ENCODE measurements around the gene SPATA46.

The SPATA46 gene

DNA sequence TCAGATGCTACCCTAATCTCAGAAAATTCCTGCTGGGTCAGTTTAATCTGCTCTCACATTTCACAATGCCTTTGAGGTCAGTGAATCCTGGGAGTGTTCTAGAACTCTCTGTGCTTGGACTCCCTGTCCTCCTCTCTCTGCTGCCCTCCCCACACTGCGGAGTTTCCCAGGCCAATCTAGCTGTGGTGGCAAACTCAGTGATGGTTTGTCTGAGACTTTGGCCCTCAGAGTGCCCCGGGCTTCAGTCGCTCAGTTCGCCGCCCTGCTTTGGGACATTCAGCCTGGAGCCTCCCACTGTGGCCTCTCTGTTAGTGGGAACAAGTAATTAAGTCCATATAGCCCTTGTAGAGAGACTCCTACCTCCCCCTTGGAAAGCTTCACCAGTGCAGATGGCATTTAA, 12.0 kb upstream of the SPATA46 start:
- Histone ChIP-seq H3K27me3 (ENCODE audit: low read length) (no peaks in the 10 kb centered on the region), H3K9me3 (ENCODE audit: insufficient read depth, low read length) (no peaks in the 10 kb centered on the region), H3K79me2 (ENCODE audit: insufficient read depth, low read length) (no peaks in the 10 kb centered on the region), H3K27ac (ENCODE audit: low read depth, low read length) (no peak overlapping the region), H3K4me3 (ENCODE audit: insufficient read depth, low read length, poor library complexity, severe bottlenecking) (no peak overlapping the region), H2AFZ (ENCODE audit: low read depth, low read length, severe bottlenecking) (no peak overlapping the region), H3K9me2 (replicated peaks; ENCODE audit: insufficient read depth, low read length) (no peaks in the 10 kb centered on the region), H3K36me3 (ENCODE audit: low read length) (no peaks in the 10 kb centered on the region), H3K4me2 (ENCODE audit: low read depth, low read length, poor library complexity, severe bottlenecking) (no peak overlapping the region), H3K9ac (ENCODE audit: low read length) (no peak overlapping the region), H3F3A (ENCODE audit: insufficient read depth) (no peaks in the 10 kb centered on the region), H4K20me1 (ENCODE audit: low read depth, low read length) (no peaks in the 10 kb centered on the region)
- TF ChIP-seq, protein P1, sequence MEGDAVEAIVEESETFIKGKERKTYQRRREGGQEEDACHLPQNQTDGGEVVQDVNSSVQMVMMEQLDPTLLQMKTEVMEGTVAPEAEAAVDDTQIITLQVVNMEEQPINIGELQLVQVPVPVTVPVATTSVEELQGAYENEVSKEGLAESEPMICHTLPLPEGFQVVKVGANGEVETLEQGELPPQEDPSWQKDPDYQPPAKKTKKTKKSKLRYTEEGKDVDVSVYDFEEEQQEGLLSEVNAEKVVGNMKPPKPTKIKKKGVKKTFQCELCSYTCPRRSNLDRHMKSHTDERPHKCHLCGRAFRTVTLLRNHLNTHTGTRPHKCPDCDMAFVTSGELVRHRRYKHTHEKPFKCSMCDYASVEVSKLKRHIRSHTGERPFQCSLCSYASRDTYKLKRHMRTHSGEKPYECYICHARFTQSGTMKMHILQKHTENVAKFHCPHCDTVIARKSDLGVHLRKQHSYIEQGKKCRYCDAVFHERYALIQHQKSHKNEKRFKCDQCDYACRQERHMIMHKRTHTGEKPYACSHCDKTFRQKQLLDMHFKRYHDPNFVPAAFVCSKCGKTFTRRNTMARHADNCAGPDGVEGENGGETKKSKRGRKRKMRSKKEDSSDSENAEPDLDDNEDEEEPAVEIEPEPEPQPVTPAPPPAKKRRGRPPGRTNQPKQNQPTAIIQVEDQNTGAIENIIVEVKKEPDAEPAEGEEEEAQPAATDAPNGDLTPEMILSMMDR (IDR thresholded peaks at IDR 0.05; ENCODE audit: insufficient read depth, low read length, poor library complexity, severe bottlenecking) = no peak

DNA sequence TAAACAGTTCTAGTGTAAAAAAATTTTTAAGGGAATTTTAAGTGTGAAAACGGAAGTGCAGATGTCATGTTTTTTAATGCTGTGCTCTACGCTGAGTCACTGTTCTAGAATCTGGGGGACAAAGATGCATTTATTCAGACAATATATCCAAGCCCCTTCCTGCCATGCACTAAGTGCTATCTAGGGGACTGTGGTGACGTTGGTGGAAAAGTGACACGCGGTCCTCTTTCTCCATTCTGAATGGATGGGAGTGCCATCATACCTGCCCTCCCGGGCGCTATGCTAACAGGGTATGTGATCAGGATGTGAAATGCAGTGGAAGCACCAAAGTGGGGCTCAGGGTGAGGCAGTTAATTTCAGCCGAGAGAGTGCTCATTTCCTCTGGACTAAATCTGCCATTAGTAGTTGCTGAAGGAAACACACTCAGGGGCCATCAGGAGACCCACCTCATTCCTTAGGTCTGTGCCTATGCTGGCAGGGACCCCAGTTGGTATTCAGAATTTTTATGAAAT, 11.5 kb upstream of the SPATA46 start:
- H3K9me2 ChIP-seq (replicated peaks; ENCODE audit: insufficient read depth, low read length) = no peaks in the 10 kb centered on the region
- H3K9ac ChIP-seq (ENCODE audit: low read length) = no peak overlapping the region
- no peak overlapping the region for H2AFZ ChIP-seq (ENCODE audit: low read depth, low read length, severe bottlenecking)
- no peak overlapping the region for H3K4me2 ChIP-seq (ENCODE audit: low read depth, low read length, poor library complexity, severe bottlenecking)
- no peaks in the 10 kb centered on the region for H4K20me1 ChIP-seq (ENCODE audit: low read depth, low read length)
- H3K27ac ChIP-seq (ENCODE audit: low read depth, low read length) = no peak overlapping the region
- no peaks in the 10 kb centered on the region for H3K9me3 ChIP-seq (ENCODE audit: insufficient read depth, low read length)
- H3K27me3 ChIP-seq (ENCODE audit: low read length) = no peaks in the 10 kb centered on the region
- no peaks in the 10 kb centered on the region for H3K36me3 ChIP-seq (ENCODE audit: low read length)
- H3K79me2 ChIP-seq (ENCODE audit: insufficient read depth, low read length) = no peaks in the 10 kb centered on the region
- no peak overlapping the region for H3K4me3 ChIP-seq (ENCODE audit: insufficient read depth, low read length, poor library complexity, severe bottlenecking)
- no peak for TF ChIP-seq EZH2phosphoT487 (conservative IDR thresholded peaks at IDR 0.05; ENCODE audit: low read length)
- TF ChIP-seq, protein P1 (IDR thresholded peaks at IDR 0.05; ENCODE audit: insufficient read depth, low read length, poor library complexity, severe bottlenecking) = no peak
- H3F3A ChIP-seq (ENCODE audit: insufficient read depth) = no peaks in the 10 kb centered on the region

DNA sequence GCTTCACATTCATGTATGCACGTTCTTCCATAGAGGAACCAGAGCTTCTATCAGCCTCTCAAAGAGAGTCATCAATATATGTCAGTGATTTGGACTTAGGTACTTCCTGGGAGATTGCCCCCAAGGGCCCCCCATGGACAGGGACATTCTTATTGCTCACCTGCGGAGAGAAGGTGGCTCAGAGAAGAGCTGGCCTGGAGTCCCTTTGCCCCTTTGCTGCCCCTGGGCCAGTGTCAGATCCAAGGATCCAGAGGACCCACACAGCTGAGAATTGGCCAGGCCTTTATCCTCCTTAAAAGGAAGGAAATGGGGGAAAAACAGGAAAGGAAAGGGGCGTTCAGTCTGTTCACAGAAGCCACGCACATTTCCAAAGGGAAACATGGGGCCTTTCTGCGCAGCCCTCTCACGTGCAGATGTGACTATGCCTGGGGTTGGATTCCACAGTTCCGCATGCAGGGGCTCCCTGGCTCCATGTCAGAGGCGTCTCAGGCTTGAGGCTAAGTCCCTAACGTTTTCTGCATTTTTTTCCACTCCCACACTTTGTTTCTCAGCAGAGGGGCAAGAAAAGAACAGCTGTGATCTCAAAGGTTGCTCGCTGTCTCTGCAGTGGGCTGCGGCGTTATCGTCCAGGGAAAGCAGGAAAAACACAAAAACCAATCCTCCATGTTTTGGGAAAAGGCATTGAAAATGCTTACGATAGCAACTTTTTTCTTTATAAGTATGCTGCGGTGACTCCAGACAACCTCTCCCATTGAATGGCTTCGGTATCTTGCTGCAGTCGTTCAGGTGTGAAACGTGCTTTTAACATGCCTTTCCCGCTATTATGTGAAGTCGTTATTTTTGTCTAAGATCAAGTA, 10.8 kb upstream of the SPATA46 start:
- no peaks in the 10 kb centered on the region for H3K27me3 ChIP-seq (ENCODE audit: low read length)
- no peak overlapping the region for H3K4me3 ChIP-seq (ENCODE audit: insufficient read depth, low read length, poor library complexity, severe bottlenecking)
- TF ChIP-seq, protein P1 (IDR thresholded peaks at IDR 0.05; ENCODE audit: insufficient read depth, low read length, poor library complexity, severe bottlenecking) = no peak
- TF ChIP-seq EZH2phosphoT487 (conservative IDR thresholded peaks at IDR 0.05; ENCODE audit: low read length) = no peak
- H3K4me2 ChIP-seq (ENCODE audit: low read depth, low read length, poor library complexity, severe bottlenecking) = no peak overlapping the region
- H3K27ac ChIP-seq (ENCODE audit: low read depth, low read length) = no peak overlapping the region
- no peaks in the 10 kb centered on the region for H4K20me1 ChIP-seq (ENCODE audit: low read depth, low read length)
- H3K9ac ChIP-seq (ENCODE audit: low read length) = no peak overlapping the region
- H3F3A ChIP-seq (ENCODE audit: insufficient read depth) = no peaks in the 10 kb centered on the region
- H3K9me3 ChIP-seq (ENCODE audit: insufficient read depth, low read length) = no peaks in the 10 kb centered on the region
- H3K9me2 ChIP-seq (replicated peaks; ENCODE audit: insufficient read depth, low read length) = no peaks in the 10 kb centered on the region
- no peak overlapping the region for H2AFZ ChIP-seq (ENCODE audit: low read depth, low read length, severe bottlenecking)
- no peaks in the 10 kb centered on the region for H3K36me3 ChIP-seq (ENCODE audit: low read length)
- H3K79me2 ChIP-seq (ENCODE audit: insufficient read depth, low read length) = no peaks in the 10 kb centered on the region

Data from SU-DHL-6 (cell line).